Spleen (tissue), 11 donors: ENCODE data around the gene MACROD2. TPM values are rescaled to one million over a fixed set of nuclear protein-coding genes. Genes with fewer than 3 reads are reported as not detected.

ENCODE experiments used
- DNase-seq: peaks from one replicate; pipeline ENCODE4 v3.0.0-alpha.2; 2020
- H3K27ac ChIP-seq, 8 donors: fragments of 200-600 bp; sonication (generic) in 7 of 8; 1 replicate in 4 of 8; 2 replicates in 4 of 8; pipeline versions ENCODE4 v1.5.0 to v1.8.0; 2016 to 2021; ENCODE audit warnings: inconsistent platforms in 4 of 8, mild to moderate bottlenecking in 4 of 8, moderate library complexity in 1 of 8
- H3K27me3 ChIP-seq, 7 donors: fragments of 200-600 bp; sonication (generic) in 6 of 7; replicated peaks in 1 of 7; 1 replicate in 4 of 7; 2 replicates in 3 of 7; pipeline versions ENCODE4 v1.5.0 to v1.8.0; 2016 to 2021; ENCODE audit warnings: inconsistent platforms in 3 of 7, mild to moderate bottlenecking in 1 of 7
- H3K36me3 ChIP-seq, 6 donors: fragments of 200-600 bp; sonication (generic) in 5 of 6; 1 replicate in 4 of 6; 2 replicates in 2 of 6; pipeline versions ENCODE4 v1.5.0 to v1.8.0; 2016 to 2021; ENCODE audit warnings: inconsistent platforms in 2 of 6
- H3K4me1 ChIP-seq, 6 donors: fragments of 200-600 bp; sonication (generic) in 5 of 6; 1 replicate in 3 of 6; 2 replicates in 3 of 6; pipeline versions ENCODE4 v1.5.0 to v1.8.0; 2016 to 2021; ENCODE audit warnings: inconsistent platforms in 3 of 6
- H3K4me3 ChIP-seq, 8 donors: fragments of 200-600 bp; sonication (generic) in 7 of 8; 1 replicate in 4 of 8; 2 replicates in 4 of 8; pipeline versions ENCODE4 v1.5.0 to v1.8.0; 2016 to 2021; ENCODE audit warnings: inconsistent platforms in 4 of 8, mild to moderate bottlenecking in 4 of 8, moderate library complexity in 2 of 8
- H3K9me3 ChIP-seq, 8 donors: fragments of 200-600 bp; sonication (generic) in 7 of 8; 1 replicate in 4 of 8; 2 replicates in 4 of 8; pipeline versions ENCODE4 v1.5.0 to v1.8.0; 2016 to 2021; ENCODE audit warnings: inconsistent platforms in 4 of 8
- POLR2A ChIP-seq, 3 donors: fragments of 450-650 bp; IDR thresholded peaks; one replicate each; pipeline ENCODE4 v1.5.1; 2017; ENCODE audit warnings: antibody characterized with exemption in 3 of 3, mild to moderate bottlenecking in 1 of 3
- POLR2AphosphoS5 ChIP-seq, 3 donors: sonication (generic); formaldehyde crosslinking; IDR thresholded peaks; one replicate each; pipeline ENCODE4 v1.5.1; 2017; ENCODE audit warnings: antibody characterized with exemption in 3 of 3
- WGBS, 5 donors: extraction: QIAGEN DNeasy Blood & Tissue Kit in 3 of 5; methylation state at CpG; one replicate each; pipeline versions ENCODE4 v1.1.5 to v1.1.7; 2013 to 2018; 5-methylcytosine and 5-hydroxymethylcytosine counted together
- intact Hi-C: fragments of 100-400 bp; cut with DNase I; formaldehyde crosslinking; loops from one replicate; pipeline ENCODE4 v1.15.0; 2023; ENCODE audit warnings: low total_unique reads
- polyA plus RNA-seq, 3 donors: library from polyadenylated mRNA; stranded (reverse); fragments of 200-250 nt; gene quantifications; one replicate each; pipeline ENCODE4 v1.2.1, GENCODE V29; 2013
- total RNA-seq, 7 donors: library from RNA; depleted of rRNA in 3 of 7; stranded (reverse); fragments of >200 nt in 3 of 7; fragmentation: NEBNext Ultra II Directional in 4 of 7; extraction: Animal tissue kit (Norgen Biotek cat#: 25700) in 4 of 7; gene quantifications; one replicate each; pipeline versions ENCODE4 v1.1.0 to v1.2.1, GENCODE V29; 2016 to 2021
- TF ChIP-seq, protein P1 (sequence below), 11 experiments: fragments of 200-600 bp in 7 of 11; fragments of 450-650 bp in 4 of 11; sonication (generic) in 4 of 11; IDR thresholded peaks in 8 of 11; conservative IDR thresholded peaks in 3 of 11; 1 replicate in 7 of 11; 2 replicates in 4 of 11; pipeline versions ENCODE4 v1.4.0 to v1.8.0; 2016 to 2021; ENCODE audit warnings: antibody characterized with exemption in 11 of 11, inconsistent platforms in 4 of 11, mild to moderate bottlenecking in 1 of 11
- donor health status: healthy with polysubstance abuse.
- donor health status: DM: no; HTN: no; CAD: no; lungs with moderate emphysema.
- donor health status: DM: no; HTN: no; CAD: no.
- donor health status: Bipolar disorder and iron deficiency.
- donor health status: healthy.
- donor health status: DM: no; HTN: no; CAD: no.
- donor health status: DM: yes; HTN: yes; CAD: no.

The MACROD2 gene
- total and polyA plus RNA-seq, 10 donors = 1.5 to 4.7 (median 3.4) TPM

DNA sequence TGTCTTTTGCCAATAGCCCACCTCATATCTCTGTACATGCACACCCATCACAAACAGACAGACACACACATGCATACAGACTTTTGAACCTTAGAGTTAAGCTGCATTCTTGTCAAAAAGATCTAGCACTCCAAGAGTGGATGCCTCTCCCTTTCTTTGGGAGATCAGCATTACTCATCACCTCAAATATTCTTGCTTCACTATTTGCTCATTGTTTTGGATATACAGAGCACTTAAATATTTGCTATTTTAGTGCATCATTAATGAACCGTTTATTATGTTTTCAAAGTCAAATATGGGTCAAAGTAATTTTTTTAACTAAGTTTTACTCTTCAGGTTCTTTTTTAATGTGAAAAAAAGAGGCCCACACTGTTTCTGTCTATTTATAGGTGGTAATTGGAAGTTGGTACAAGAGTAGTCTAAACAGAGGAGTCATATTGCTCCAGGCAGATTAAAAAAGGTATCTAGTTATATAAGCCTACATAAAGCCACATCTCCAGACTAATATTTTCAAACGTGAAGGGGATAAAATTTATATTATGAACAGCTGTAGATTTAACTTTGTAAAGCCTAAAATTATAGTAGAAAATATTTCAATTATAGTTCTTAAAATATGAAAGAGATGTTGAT, 239.5 kb downstream of the MACROD2 start:
- no peak for DNase-seq
- Histone ChIP-seq H3K4me1 (no peaks in the 10 kb centered on the region), H3K27me3 (no peaks in the 10 kb centered on the region), H3K9me3 (peaks cover 0 to 10% (median 0%) of the 10 kb centered on the region in 8 donors), H3K36me3 (no peaks in the 10 kb centered on the region), H3K27ac (no peak overlapping the region), H3K4me3 (no peak overlapping the region)
- TF ChIP-seq POLR2A (IDR thresholded peaks at IDR 0.05) = no peak
- no peak for TF ChIP-seq POLR2AphosphoS5 (IDR thresholded peaks at IDR 0.05)
- TF ChIP-seq, protein P1, sequence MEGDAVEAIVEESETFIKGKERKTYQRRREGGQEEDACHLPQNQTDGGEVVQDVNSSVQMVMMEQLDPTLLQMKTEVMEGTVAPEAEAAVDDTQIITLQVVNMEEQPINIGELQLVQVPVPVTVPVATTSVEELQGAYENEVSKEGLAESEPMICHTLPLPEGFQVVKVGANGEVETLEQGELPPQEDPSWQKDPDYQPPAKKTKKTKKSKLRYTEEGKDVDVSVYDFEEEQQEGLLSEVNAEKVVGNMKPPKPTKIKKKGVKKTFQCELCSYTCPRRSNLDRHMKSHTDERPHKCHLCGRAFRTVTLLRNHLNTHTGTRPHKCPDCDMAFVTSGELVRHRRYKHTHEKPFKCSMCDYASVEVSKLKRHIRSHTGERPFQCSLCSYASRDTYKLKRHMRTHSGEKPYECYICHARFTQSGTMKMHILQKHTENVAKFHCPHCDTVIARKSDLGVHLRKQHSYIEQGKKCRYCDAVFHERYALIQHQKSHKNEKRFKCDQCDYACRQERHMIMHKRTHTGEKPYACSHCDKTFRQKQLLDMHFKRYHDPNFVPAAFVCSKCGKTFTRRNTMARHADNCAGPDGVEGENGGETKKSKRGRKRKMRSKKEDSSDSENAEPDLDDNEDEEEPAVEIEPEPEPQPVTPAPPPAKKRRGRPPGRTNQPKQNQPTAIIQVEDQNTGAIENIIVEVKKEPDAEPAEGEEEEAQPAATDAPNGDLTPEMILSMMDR (IDR thresholded peaks at IDR 0.05 in 8 of 11, conservative IDR thresholded peaks at IDR 0.05 in 3 of 11) = no peak
- 51 to 66% (median 62%) methylated on average over 2 of the region's 2 CpGs for WGBS, 5 donors
- intact Hi-C loops = no loop called here

DNA sequence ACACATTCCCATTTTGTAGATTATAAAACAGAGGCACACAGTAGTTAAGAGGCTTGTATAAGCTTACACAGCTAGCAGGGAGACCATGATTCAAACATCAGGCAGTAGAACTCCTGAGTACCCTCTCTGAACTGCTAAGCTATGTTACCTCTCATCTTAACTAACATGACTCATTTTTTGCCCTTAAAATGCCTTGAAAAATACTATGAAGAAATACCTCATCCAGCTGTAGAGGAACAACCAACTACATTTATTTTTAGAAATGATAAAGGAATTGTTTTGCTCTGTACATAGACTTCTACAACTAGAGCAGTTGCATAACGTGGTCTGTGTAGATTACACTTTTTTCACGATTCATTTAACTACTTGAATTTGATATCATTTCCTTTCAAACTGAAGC, 240.0 kb downstream of the MACROD2 start:
- Histone ChIP-seq H3K36me3 (no peaks in the 10 kb centered on the region), H3K4me3 (no peak overlapping the region), H3K27me3 (no peaks in the 10 kb centered on the region), H3K9me3 (peaks cover 0 to 10% (median 0%) of the 10 kb centered on the region in 8 donors), H3K4me1 (no peaks in the 10 kb centered on the region), H3K27ac (no peak overlapping the region)
- intact Hi-C loops = no loop called here
- no peak for DNase-seq
- 65 to 82% (median 79%) methylated on average over 2 of the region's 2 CpGs for WGBS, 5 donors
- no peak for TF ChIP-seq POLR2AphosphoS5 (IDR thresholded peaks at IDR 0.05)
- no peak for TF ChIP-seq POLR2A (IDR thresholded peaks at IDR 0.05)
- TF ChIP-seq, protein P1 (IDR thresholded peaks at IDR 0.05 in 8 of 11, conservative IDR thresholded peaks at IDR 0.05 in 3 of 11) = no peak

DNA sequence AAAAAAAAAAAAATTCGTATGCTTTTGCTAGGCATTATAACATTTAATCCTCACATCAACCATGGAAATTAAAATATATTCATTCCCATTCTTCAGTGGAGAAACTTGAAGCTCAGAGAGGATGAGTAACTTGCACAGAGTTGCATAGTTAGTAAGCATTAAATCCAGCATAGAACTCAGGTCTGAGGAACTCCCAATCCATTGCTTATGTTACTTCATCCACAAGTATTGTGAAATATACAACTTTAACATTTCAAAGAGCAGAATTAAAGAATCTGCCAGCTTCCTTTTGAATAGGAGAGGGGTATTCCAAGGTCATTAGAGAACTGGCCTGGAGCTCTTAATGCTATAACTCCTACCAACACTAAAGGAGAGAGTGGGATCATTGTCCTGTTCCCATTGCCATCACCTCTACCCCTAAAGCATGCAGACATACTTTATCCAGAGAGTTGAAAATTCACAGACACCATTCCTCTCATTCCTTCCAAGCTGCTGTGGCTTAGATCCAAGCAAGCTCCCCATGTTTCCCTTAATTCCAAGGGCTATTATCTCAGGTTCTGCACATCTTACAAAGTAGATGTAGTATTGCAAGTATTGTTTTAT, 250.2 kb downstream of the MACROD2 start:
- no peaks in the 10 kb centered on the region for H3K36me3 ChIP-seq
- H3K27me3 ChIP-seq = no peaks in the 10 kb centered on the region
- H3K27ac ChIP-seq = no peak overlapping the region
- H3K4me3 ChIP-seq = no peak overlapping the region
- DNase-seq = no peak
- TF ChIP-seq, protein P1 (IDR thresholded peaks at IDR 0.05 in 8 of 11, conservative IDR thresholded peaks at IDR 0.05 in 3 of 11) = no peak
- no peak for TF ChIP-seq POLR2AphosphoS5 (IDR thresholded peaks at IDR 0.05)
- TF ChIP-seq POLR2A (IDR thresholded peaks at IDR 0.05) = no peak
- intact Hi-C loops = no loop called here
- no peaks in the 10 kb centered on the region for H3K4me1 ChIP-seq
- 40 to 71% (median 58%) methylated on average over 1 of the region's 1 CpG for WGBS, 5 donors
- no peaks in the 10 kb centered on the region for H3K9me3 ChIP-seq

DNA sequence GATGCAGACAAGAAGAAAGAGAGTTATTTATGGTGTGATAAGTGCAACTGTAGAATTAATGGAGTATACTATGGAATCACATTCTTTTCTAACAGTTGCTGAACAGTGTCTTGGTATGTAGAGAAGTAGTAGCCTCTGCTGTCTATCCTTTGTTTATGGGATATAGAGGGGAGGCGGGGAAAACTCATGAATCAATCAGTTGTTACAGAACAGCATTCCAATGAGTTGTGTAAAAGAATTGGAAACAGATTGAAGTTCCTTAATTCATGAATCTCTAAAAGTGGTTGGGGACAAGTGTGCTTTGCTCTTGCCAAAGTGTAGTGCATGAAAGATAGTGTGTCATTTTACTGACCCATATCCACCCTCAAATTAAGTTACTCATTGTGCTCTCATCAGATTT, 264.4 kb downstream of the MACROD2 start:
- TF ChIP-seq, protein P1 (IDR thresholded peaks at IDR 0.05 in 8 of 11, conservative IDR thresholded peaks at IDR 0.05 in 3 of 11) = no peak
- no peak for TF ChIP-seq POLR2AphosphoS5 (IDR thresholded peaks at IDR 0.05)
- no peak for TF ChIP-seq POLR2A (IDR thresholded peaks at IDR 0.05)
- Histone ChIP-seq H3K36me3 (no peaks in the 10 kb centered on the region), H3K27me3 (no peaks in the 10 kb centered on the region), H3K4me3 (no peak overlapping the region), H3K4me1 (no peaks in the 10 kb centered on the region), H3K27ac (no peak overlapping the region), H3K9me3 (peaks cover 0 to 12% (median 0%) of the 10 kb centered on the region in 8 donors)
- intact Hi-C loops = no loop called here
- 67 to 88% (median 79%) methylated on average over 1 of the region's 1 CpG for WGBS, 5 donors
- no peak for DNase-seq
